ENCODE data around the gene ABHD2. TPM values are rescaled to one million over a fixed set of nuclear protein-coding genes. Genes with fewer than 3 reads are reported as not detected.
A peak's percentile ranks its signal among the peaks of the same experiment; 100 is the strongest.

The ABHD2 gene
- total RNA-seq, 2 donors from 2014 or later = 50.8 to 136 TPM

GRCh38 chr15:89099968-89100367 is 11.7 kb downstream of the ABHD2 start:
- Histone ChIP-seq H3K9me3 (no peaks in the 10 kb centered on the region), H3K4me1 (peaks cover 91% of the 10 kb centered on the region), H3K27me3 (no peaks in the 10 kb centered on the region), H3K4me3 (no peak overlapping the region), H3K36me3 (replicated peaks in 1 of 2; ENCODE audit: insufficient read depth in 1 of 2, low read depth in 2 of 2) (no peaks in the 10 kb centered on the region), H3K27ac (no peak overlapping the region)
- WGBS, 2 donors = 85 to 95% methylated on average over 3 of the region's 3 CpGs
- intact Hi-C loops (cut with DNase I) = loop anchor here (10.0 kb wide), 1 partner anchor 45 kb away; no protein-coding TSS in a partner anchor
- ATAC-seq (no peak), DNase-seq (no peak)
- no peak for TF ChIP-seq POLR2A (IDR thresholded peaks at IDR 0.05)
- no peak for TF ChIP-seq CTCF (IDR thresholded peaks at IDR 0.05)

- DNase-seq (peak; percentile 64 to 87 (median 76)), ATAC-seq (peak; percentile 90)
- no peak overlapping the region for H3K4me3 ChIP-seq
- intact Hi-C loops (cut with DNase I) = loop anchor here (10.0 kb wide), 1 partner anchor 47 kb away; no protein-coding TSS in a partner anchor
- no peaks in the 10 kb centered on the region for H3K27me3 ChIP-seq
- no peaks in the 10 kb centered on the region for H3K36me3 ChIP-seq (replicated peaks in 1 of 2; ENCODE audit: insufficient read depth in 1 of 2, low read depth in 2 of 2)
- TF ChIP-seq POLR2A (IDR thresholded peaks at IDR 0.05) = no peak
- no peaks in the 10 kb centered on the region for H3K9me3 ChIP-seq
- WGBS, 2 donors = 52 to 61% methylated on average over 8 of the region's 8 CpGs
- peaks cover 90% of the 10 kb centered on the region for H3K4me1 ChIP-seq
- H3K27ac ChIP-seq = peak overlapping the region; percentile 15 to 82 (median 78)
These were observed 13.3 kb downstream of the ABHD2 start for GRCh38 chr15:89101302-89102193.

GRCh38 chr15:89103481-89104171 is 15.4 kb downstream of the ABHD2 start:
- WGBS, 2 donors = 32 to 46% methylated on average over 5 of the region's 5 CpGs
- Histone ChIP-seq H3K36me3 (replicated peaks in 1 of 2; ENCODE audit: insufficient read depth in 1 of 2, low read depth in 2 of 2) (no peaks in the 10 kb centered on the region), H3K4me3 (no peak overlapping the region), H3K27ac (peak overlapping the region; percentile 15 to 79 (median 52)), H3K4me1 (peaks cover 83% of the 10 kb centered on the region), H3K27me3 (no peaks in the 10 kb centered on the region), H3K9me3 (no peaks in the 10 kb centered on the region)
- ATAC-seq (no peak), DNase-seq (peak in 1 of 4 donors; percentile 23)
- TF ChIP-seq CTCF (IDR thresholded peaks at IDR 0.05) (no peak), POLR2A (IDR thresholded peaks at IDR 0.05) (no peak)
- intact Hi-C loops (cut with DNase I) = loop anchor here (10.0 kb wide), 1 partner anchor 49 kb away; no protein-coding TSS in a partner anchor

- no peaks in the 10 kb centered on the region for H3K36me3 ChIP-seq (replicated peaks in 1 of 2; ENCODE audit: insufficient read depth in 1 of 2, low read depth in 2 of 2)
- no peak overlapping the region for H3K4me3 ChIP-seq
- intact Hi-C loops (cut with DNase I) = loop anchor here (10.0 kb wide), 1 partner anchor 49 kb away; no protein-coding TSS in a partner anchor
- no peak for ATAC-seq
- H3K4me1 ChIP-seq = peaks cover 85% of the 10 kb centered on the region
- no peak for TF ChIP-seq CTCF (IDR thresholded peaks at IDR 0.05)
- no peak for TF ChIP-seq POLR2A (IDR thresholded peaks at IDR 0.05)
- DNase-seq = no peak
- no peaks in the 10 kb centered on the region for H3K27me3 ChIP-seq
- peak overlapping the region; percentile 15 to 79 (median 52) for H3K27ac ChIP-seq
- H3K9me3 ChIP-seq = no peaks in the 10 kb centered on the region
- WGBS, 2 donors = 82 to 97% methylated on average over 7 to 9 of the region's 9 CpGs
These were observed 15.9 kb downstream of the ABHD2 start for GRCh38 chr15:89104172-89104564.

GRCh38 chr15:89105147-89105546 is 16.9 kb downstream of the ABHD2 start:
- Histone ChIP-seq H3K4me1 (peaks cover 79% of the 10 kb centered on the region), H3K27ac (peak overlapping the region; percentile 15 to 79 (median 54)), H3K36me3 (replicated peaks in 1 of 2; ENCODE audit: insufficient read depth in 1 of 2, low read depth in 2 of 2) (no peaks in the 10 kb centered on the region), H3K4me3 (no peak overlapping the region), H3K27me3 (no peaks in the 10 kb centered on the region), H3K9me3 (no peaks in the 10 kb centered on the region)
- ATAC-seq (peak; percentile 38), DNase-seq (no peak)
- TF ChIP-seq POLR2A (IDR thresholded peaks at IDR 0.05) (no peak), CTCF (IDR thresholded peaks at IDR 0.05) (no peak)
- intact Hi-C loops (cut with DNase I) = loop anchor here (10.0 kb wide), 1 partner anchor 50 kb away; no protein-coding TSS in a partner anchor
- 36 to 39% methylated on average over 4 of the region's 4 CpGs for WGBS, 2 donors
